Skin of body (tissue), 2 donors: ENCODE data around the gene MYCN. TPM values are rescaled to one million over a fixed set of nuclear protein-coding genes. Genes with fewer than 3 reads are reported as not detected.
"Not testable (repeated sequence)": the region's sequence is repeated elsewhere in the genome, so short reads cannot be mapped to it uniquely, and the experiment has no call there.

Experiments
- DNase-seq: peaks from one replicate; lab custom pipeline; 2025; lab: John Stamatoyannopoulos, UW
- total RNA-seq: library from RNA; depleted of rRNA; stranded (reverse); fragments of >200 nt; gene quantifications from one replicate; pipeline ENCODE4 v1.2.3, GENCODE V29; 2014

Gene MYCN
- total RNA-seq, 1 donor from 2014 or later: 15.6 TPM

DNA sequence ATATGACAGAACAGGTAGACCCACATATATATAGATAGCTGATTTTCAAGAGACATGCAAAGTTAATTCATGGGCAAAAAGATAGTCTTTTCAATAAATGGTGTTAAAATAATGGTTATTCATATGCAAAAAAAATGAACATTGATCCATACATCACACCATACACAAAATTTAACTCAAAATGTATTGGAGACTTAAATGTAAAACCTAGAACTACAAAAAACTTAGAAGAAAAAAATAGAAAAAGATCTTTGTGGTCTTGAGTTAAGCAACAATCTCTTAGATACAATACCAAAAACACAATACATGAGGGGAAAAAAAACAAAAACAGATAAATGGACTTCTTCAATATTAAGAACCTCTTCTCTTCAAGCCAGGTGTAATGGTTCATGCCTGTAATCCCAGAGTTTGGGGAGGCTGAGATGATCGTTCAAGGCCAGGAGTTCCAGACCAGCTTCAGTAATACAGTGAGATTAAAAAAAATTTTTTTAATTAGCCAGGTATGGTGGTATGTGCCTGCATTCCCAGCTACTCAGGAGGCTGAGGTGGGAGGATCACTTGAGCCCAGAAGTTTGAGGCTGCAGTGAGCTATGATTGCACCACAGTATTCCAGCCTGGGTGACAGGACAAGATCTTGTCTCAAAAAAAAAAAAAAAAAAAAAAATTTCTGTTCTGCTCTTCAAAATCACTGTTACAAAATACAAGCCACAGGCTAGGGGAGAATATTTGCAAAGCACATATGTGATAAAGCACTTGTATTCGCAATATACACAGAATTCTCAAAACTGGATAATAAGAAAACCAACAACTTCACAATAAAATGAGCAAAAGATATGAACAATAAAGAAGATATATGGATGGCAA, 32.7 kb upstream of the MYCN start:
- no peak for DNase-seq

- no peak for DNase-seq
Measured at GRCh38 chr2:15908371-15908770, 32.0 kb upstream of the MYCN start.

DNA sequence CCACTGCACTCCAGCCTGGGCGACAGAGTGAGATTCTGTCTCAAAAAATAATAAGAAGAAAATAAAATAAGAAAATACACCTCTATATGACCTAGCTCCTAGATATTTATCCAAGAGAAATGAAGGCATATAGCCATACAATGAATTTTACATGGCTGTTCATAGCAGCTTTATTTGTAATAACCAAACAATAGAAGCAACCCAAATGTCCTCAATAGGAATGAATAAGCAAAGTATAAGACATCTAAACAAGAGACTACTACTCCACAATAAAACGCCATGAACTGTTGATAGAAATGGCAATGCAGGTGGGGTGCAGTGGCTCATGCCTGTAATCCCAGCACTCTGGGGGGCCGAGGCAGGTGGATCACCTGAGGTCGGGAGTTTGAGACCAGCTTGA, 31.2 kb upstream of the MYCN start:
- no peak for DNase-seq

DNA sequence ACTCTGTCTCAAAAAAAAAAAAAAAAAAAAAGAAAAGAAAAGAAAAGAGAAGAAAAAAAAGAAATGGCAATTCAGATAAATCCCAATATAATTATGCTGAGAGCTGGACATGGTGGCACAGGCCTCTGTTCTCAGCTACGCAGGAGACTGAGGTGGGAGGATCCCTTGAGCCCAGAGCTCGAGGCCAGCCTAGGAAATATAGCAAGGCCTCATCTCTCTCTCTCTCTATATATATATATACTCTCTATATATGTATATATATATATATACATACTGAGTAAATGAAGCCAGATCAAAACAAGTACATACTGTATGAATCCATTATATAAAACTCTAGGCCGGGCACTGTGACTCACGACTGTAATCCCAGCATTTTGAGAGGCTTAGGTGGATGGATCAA, 30.6 kb upstream of the MYCN start:
- no peak for DNase-seq

- DNase-seq: not testable (repeated sequence)
Measured at GRCh38 chr2:15911270-15911669, 29.1 kb upstream of the MYCN start.

- no peak for DNase-seq
Measured at GRCh38 chr2:15911686-15912085, 28.7 kb upstream of the MYCN start.

- DNase-seq: no peak
Measured at GRCh38 chr2:15912203-15912602, 28.1 kb upstream of the MYCN start.

DNA sequence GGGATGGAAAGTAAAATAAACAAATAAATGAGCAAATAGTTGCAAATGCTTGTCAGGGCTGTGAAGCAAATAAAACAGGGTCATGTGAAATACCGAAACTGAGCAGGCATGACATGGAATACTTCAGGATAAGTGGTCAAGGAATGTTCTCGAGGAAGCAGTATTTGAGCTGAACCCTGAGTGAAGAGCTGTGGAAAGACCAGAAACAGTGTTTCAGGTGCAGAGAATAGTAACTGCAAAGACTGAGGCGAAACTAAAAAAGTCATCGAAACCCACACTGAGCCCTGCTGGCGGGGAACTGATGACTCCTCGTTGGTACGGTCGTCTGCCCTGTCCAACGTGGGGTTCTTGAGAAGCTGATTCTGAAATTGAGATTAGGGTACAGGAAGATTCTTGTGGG, 27.2 kb upstream of the MYCN start:
- DNase-seq: no peak

DNA sequence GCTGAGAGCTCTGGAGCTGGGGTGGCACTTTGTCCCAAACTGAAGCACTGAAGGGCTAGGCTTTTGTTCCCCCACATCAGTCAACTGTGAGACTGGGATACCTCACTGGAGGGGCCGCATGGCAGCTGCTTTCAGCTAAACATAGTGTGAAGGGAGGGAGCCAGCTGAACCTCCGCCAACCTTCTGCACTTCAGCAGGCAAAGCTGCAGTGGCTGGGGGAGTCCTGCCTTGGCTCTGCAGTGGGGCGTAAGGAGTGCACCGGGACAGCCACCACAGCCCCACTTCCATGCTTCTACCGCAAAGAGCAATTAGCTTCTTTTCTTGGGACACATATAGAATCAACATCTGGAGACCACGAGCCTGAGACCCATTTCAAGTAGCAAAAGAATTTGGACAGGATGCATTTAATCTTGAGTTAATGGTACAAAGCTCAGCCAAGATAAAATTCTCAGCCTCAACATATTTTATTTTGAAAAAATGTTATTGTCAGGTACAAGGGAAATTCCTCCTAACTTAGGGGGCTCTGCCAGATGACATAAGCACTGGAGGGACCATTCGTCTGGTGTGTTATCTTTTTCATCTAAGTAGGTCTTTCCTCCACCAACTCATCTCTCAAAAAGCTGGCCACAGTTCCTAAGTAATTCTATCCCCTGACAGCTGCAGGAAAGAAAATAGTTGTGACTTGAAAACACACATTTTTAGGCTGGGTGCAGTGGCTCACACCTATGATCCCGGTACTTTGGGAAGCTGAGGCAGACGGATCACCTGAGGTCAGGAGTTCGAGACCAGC, 25.6 kb upstream of the MYCN start:
- no peak for DNase-seq

DNA sequence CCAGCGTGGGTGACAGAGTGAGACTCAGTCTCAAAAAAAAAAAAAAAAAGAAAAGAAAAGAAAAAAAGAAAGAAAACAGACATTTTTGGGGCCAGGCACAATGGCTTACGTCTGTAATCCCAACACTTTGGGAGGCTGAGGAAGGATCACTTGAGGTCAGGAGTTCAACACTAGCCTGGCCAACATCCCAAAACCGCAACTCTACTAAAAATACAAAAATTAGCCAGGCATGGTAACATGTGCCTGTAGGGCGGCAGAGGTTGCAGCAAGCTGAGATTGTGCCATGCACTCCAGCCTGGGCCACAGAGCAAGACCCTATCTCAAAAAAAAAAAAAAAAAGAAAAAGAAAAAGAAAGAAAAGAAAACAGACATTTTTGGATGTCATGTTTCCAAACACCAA, 24.8 kb upstream of the MYCN start:
- DNase-seq: not testable (repeated sequence)

DNA sequence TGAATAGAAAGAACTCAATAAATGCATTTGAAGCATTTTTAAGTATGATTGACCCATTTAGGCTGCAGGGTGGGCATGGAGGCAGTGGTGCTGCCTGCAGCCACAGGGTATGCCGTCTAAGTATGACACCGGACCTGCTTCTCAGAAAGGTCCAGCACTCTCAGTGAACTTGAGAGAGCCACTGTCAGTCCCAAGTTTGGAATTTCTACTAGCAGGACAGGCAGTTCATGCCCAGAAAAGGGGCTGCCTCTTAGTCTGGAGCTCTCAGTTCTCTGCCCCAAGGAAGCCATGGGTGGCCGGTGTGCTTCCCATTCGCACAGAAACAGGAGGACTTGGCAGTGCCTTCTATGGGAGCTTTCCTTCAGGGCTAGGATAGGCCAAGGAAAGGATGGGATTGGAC, 24.0 kb upstream of the MYCN start:
- DNase-seq: no peak

DNA sequence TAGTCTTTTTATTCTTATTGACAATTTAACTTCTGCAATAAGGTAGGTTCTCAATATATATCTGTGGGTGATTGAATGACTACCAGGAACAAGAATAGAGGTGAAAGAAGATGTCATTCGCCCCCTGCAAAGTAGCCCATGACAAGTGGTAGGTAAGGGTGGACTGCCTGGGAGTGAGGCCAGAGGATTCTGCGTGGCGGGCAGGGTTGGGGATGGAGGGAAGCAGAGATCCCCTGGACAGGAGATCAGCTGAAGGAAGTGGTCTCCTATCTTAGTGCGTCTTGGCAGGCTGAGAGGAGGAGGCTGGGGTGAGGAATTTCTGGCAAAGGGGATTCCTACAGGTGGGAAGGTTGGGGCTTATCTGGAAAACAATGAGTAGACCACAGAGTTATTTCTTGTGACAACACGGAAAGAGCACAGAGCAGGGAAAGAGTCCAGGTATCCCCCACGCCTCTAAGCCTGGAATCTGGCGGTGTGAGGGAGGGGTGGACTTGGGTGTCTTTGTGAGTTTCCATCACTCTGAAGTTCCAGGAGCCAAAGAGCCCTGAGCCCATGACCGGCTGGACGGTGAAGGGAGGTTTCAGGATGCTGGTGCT, 21.5 kb upstream of the MYCN start:
- DNase-seq: no peak

GRCh38 chr2:15919716-15920434, 20.5 kb upstream of the MYCN start:
- no peak for DNase-seq

GRCh38 chr2:15920696-15921095, 19.7 kb upstream of the MYCN start:
- no peak for DNase-seq

- DNase-seq: no peak
Measured at GRCh38 chr2:15923597-15923996, 16.8 kb upstream of the MYCN start.

DNA sequence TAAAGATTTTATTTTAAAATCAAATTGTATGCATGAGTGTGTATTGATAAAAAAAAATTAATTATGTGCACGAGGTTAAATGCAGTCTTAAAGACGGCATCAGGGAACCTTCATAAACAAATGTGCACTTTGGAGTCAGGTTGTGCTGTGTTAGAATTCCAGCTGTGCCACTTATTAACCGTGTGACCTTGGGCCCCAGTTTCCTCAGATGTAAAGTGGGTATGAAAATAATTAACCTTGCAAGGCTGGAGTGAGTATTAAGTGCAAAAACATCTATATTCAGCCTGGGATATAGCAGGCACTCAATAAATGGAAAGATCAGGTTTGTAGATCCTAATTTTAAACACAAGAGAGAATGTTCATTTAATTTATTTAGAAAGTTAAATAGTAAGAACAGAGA, 14.5 kb upstream of the MYCN start:
- DNase-seq: no peak

DNA sequence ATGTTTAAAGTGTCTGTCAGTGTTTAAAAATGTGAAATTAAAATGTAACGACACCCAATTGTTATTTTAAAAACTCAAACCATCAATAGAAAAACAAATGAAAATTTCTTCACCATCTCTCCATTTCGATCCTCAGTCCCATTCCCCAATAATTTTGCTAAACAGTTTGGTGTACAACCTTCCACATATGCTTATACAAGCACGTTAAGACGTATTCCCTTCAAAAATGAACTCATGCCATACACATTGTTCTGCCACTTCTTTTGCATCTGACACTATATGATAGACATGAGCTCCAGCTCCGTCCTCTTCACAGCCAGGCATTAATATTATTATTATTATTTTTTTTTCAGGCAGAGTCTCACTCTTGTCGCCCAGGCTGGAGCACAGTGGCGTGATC, 14.1 kb upstream of the MYCN start:
- no peak for DNase-seq

GRCh38 chr2:15927551-15928218, 12.7 kb upstream of the MYCN start:
- no peak for DNase-seq

GRCh38 chr2:15929008-15929407, 11.3 kb upstream of the MYCN start:
- not testable (repeated sequence) for DNase-seq

DNA sequence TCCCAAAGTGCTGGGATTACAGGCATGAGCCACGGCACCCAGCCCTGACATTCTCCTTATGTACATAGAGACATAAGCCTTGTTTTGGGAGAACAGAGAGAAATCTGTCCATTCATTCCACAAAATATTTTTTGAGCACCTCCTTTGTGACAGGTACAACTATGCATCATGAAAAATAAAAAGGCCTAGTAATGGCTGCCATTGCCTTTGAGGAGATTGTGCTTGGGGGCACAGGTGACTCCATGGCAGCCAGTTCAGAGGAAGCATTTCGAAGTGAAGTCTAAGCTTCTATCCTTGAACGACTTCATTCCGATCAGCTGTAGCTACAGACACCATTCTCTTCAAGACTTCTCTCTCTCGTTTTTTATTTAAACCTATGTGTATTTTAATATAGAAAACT, 10.5 kb upstream of the MYCN start:
- no peak for DNase-seq
